GM12892 (cell line): ENCODE measurements around the gene ACAD9.
"Not testable (repeated sequence)": the region's sequence is repeated elsewhere in the genome, so short reads cannot be mapped to it uniquely, and the experiment has no call there.

Source experiments
- DNase-seq: peaks from one replicate; pipeline ENCODE4 v3.0.0; 2011; ENCODE audit not compliant: insufficient read length
- FAIRE-seq: peaks from 2 replicates; lab custom pipeline; 2011; peaks lifted over from hg19 to GRCh38; lab: Jason Lieb, UNC
- POLR2A ChIP-seq: IDR thresholded peaks from 2 replicates; pipeline ENCODE4 v1.6.1; 2011; ENCODE audit warnings: low read depth, low read length, control low read depth
- POLR2AphosphoS5 ChIP-seq: IDR thresholded peaks from 2 replicates; pipeline ENCODE4 v1.6.1; 2011; ENCODE audit warnings: low read depth, low read length, control low read depth
- TAF1 ChIP-seq: IDR thresholded peaks from 2 replicates; pipeline ENCODE4 v1.6.1; 2011; ENCODE audit warnings: low read depth, mild to moderate bottlenecking, control low read depth, low read length, borderline replicate concordance

ACAD9 gene

DNA sequence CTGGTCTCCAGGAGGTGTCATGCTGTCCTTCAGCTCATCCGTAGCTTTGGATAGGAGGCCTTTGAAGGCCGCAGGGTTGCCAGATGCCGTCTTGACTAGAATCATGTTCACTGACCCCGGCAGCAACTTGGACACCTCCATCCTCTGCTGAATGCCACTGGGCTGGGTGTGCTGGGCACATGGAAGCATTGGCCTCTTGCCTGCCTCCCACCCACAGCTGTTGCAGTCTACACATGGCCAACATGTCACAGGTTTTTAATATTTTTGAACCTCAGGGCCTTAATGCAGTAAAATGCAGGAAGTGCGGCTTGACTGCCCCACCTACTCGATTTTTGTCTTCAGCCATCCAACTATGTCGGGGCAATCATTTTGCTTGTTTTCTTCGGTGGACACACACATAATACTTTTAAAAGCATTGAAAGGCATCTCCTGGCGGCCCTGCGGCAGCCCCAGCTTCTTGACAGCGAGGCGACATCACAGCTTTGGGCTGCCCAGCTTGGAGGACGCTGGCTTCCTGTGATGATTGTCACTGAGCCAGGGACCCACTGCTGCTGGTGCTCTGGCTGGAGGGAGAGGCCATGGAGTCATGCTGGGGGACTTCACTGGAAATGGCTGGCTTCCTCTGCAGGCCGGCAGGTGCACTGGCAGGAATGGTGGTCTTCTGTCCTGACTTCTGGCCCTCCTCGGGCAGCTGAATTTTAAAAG, 31.6 kb upstream of the ACAD9 start:
- no peak for FAIRE-seq
- no peak for TF ChIP-seq POLR2AphosphoS5
- no peak for TF ChIP-seq POLR2A
- TF ChIP-seq TAF1, result no peak
- DNase-seq, result no peak

DNA sequence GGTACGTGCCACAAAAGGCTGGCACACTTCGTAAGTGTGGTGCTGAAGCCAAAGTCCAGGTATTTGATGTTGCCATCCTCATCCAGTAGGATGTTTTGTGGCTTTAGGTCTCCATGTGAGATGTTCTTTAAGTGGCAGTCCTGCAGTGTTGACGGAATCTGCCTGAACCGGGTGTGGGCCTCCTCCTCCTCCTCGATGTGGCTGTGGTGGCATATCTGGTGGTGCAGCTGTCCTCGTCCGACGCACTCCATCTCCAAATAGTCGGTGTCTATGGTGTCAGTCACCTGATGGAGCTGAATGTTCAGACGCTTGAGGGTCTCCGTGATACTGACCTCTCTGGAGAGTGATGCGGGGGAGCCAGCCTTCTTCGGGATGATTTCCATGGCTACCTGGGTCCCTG, 30.5 kb upstream of the ACAD9 start:
- FAIRE-seq (no peak), DNase-seq (no peak)
- no peak for TF ChIP-seq POLR2A
- no peak for TF ChIP-seq POLR2AphosphoS5
- no peak for TF ChIP-seq TAF1

DNA sequence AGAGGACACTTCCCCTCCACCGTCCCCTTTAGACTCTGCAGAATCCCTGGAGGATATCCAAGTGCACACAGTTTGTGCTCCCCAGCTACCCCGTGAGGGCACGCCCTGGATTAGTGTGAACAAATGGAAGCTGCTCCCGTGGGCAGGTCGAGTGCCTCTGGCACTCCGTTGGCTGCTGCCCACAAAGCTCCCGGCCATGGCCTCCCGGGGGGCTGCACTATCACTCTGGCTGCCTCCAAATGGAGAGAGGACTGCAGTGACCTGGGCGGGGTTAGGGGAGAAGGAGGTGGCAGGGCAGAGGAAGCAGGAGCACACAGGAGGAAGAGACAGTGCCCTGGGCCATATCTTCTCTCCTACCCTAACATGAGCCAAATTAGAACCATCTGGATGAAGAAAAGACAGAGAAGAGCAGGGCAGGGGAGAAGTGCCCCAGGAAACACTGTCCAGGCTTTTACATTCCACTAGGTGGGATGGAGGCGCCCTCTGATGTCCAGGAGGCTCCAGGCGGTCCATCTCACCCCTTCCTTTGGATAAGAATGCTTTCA, 29.4 kb upstream of the ACAD9 start:
- no peak for FAIRE-seq
- TF ChIP-seq TAF1 (no peak), POLR2AphosphoS5 (no peak), POLR2A (no peak)
- DNase-seq, result no peak

DNA sequence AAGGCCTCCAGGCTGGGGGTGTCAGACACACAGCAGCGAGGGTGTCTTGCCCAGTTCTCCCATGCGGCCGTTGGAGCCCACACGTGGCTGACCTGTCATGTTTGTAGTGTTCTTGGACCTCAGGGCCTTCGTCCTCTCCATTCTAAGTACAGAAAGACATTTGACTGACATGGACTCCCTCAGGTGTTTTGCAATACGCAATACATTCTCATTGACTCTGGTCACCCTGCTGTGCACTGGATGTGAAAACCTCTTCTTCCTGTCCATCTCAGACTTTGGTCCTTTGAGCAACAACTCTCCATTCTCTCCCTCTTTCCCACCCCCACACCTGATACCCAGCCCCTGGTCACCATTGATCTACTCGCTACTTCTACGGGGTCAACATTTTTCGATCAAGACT, 28.9 kb upstream of the ACAD9 start:
- TF ChIP-seq TAF1 (no peak), POLR2A (no peak), POLR2AphosphoS5 (no peak)
- FAIRE-seq, result no peak
- no peak for DNase-seq

DNA sequence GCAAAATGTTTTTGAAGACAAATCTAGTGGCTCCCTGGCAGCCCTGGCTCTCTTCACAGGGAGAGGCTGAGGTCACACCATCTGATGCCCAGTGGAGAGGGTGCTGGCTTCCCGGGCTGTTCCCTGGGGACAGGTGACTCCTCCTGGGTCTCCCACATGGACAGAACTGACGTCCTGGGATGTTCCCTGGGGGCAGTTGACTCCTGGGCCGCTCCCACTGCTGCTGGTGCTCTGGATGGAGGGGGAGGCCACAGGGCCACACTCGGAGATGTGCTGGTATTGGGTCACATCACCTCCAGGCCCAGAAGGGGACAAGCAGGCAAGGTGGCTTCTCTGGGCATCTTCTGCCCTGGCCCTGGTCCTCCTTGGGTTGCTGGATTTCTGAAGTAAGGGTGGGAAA, 27.8 kb upstream of the ACAD9 start:
- no peak for DNase-seq
- no peak for FAIRE-seq

DNA sequence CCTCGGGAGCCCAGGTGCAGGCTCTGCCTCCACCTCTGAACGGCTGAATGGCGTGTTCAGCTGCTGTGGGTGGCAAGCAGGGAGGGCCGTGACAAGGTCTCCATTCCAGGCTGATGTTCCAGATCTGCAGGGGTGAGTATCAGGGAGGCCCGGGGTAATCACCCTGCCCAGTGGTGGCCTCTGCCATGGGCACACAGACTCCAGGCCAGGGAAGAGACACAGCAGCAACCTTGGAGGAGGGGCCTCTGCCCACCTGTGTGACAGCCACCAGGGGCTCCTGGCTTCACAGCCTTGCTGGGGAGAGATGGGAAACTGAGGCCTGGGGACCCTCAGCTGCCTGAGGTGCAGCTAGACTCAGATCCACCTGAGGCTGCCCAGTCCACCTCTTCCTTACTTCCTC, 25.6 kb upstream of the ACAD9 start:
- TF ChIP-seq POLR2AphosphoS5 (no peak), POLR2A (no peak), TAF1 (no peak)
- FAIRE-seq, result no peak
- DNase-seq, result no peak

More for the DNA sequence above, 27.8 kb upstream of the ACAD9 start:
- TF ChIP-seq TAF1 (no peak), POLR2AphosphoS5 (no peak), POLR2A (no peak)

DNA sequence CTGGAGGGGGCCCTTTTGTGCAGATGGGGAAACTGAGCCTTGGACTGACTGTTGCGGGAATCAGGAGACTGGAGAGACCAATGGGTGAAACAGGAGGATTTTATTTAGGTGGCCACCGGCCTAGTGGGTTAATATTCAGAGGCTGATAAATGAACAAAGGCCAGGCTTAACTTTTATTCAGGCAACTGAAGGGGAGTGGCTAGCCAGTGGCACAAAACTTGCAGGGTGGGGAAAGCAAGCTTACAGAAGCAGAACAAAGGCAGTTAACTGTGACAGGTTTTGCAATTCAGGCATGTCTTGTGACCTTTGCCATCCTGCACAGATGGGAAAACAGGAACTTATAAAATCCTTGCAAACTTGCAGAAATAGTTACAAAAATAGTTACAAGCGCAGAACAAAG, 24.9 kb upstream of the ACAD9 start:
- FAIRE-seq, result no peak
- no peak for DNase-seq
- TF ChIP-seq POLR2A, result no peak
- no peak for TF ChIP-seq TAF1
- no peak for TF ChIP-seq POLR2AphosphoS5

DNA sequence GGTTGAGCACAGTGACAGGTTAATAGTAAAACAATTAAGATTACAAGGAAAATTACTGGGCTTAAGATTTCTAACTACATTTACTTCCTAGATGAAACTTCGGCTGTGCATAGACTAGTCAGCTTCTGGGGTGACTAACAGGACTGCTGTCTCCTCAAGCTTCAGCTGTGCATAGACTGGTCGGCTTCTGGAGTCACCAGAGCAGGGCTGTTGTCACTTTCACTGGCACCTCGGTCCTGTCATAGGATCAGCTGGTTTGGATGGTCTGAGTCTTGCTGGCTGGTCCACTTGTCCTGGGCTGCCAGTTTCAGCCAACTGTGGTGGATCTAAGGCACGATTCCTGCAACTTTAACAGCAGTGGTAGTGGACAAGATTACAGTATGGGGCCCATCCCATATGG, 23.9 kb upstream of the ACAD9 start:
- FAIRE-seq, result no peak
- DNase-seq, result no peak
- TF ChIP-seq TAF1, result no peak
- no peak for TF ChIP-seq POLR2AphosphoS5
- no peak for TF ChIP-seq POLR2A

DNA sequence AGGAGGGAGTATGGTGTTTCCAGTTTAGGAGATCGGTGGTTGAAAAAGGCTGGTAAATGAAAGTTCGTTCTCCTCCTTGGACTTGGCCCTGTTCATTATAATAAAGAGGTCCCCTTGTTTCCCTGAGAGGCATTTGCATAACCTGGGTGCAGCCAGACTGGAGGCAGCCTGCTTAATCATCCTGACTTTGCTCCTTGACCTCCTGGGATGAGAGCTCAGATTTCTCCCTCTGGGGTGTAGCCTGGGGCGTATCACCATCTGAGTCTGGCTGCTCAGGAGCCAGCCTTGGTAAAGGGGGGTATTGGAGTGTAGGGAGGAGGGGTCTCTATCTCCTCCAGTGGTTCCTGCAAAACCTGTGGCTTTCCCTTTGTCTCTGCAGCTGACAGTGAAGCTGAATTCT, 21.3 kb upstream of the ACAD9 start:
- TF ChIP-seq TAF1 (no peak), POLR2AphosphoS5 (no peak), POLR2A (no peak)
- FAIRE-seq (no peak), DNase-seq (no peak)

DNA sequence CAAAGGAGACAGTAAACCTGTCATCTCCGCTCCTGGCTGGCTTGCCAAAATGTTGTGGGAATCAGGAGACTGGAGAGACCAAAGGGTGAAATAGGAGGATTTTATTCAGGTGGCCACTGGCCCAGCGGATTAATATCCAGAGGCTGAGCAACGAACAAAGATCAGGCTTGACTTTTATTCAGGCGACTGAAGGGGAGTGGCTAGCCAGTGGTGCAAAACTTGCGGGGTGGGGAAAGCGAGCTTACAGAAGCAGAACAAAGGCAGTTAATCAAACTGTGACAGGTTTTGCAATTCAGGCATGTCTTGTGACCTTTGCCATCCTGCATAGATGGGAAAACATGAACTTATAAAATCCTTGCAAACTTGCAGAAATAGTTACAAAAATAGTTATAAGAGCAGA, 19.8 kb upstream of the ACAD9 start:
- no peak for DNase-seq
- no peak for FAIRE-seq
- TF ChIP-seq POLR2AphosphoS5 (no peak), TAF1 (no peak), POLR2A (no peak)

DNA sequence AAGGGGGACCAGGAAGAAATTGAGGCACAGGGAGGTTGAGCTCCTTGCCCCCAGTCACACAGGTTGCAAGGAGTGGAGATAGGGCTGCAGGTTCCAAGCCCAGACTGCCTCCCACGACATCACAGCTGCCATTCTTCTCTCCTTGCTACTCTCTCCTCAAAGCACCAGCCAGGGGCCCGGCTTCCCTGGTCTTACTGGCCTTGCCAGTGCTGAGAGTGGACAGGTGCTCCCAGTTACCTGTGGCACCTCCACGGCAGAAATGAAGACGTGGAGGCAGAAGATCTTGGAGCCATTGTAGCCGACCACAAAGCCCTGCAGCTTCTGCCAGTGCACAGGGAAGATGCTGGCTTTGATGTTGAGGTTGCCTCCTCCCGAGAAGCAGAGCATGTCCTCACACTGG, 17.9 kb upstream of the ACAD9 start:
- DNase-seq, result no peak
- FAIRE-seq, result no peak
- TF ChIP-seq TAF1 (no peak), POLR2A (no peak), POLR2AphosphoS5 (no peak)

DNA sequence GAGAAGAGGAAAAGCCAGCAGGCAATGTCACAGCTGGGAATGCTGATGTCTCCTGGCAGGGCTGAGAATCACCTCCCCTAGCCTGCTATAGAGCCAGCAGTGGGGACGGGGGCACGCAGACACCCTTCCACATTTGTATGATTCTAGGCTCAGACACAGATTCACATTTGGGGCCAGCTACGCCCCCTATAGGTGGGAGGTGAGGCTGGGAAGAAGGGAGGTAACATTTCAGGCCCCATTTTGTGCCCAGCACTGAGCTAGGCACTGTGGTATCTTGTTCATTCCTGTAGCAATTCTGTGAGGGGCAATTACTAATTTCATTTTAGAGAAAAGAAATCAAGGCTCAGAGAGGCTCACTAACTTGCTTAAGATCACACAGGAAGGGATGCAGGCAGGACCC, 15.9 kb upstream of the ACAD9 start:
- TF ChIP-seq POLR2AphosphoS5 (no peak), POLR2A (no peak), TAF1 (no peak)
- DNase-seq (no peak), FAIRE-seq (no peak)

DNA sequence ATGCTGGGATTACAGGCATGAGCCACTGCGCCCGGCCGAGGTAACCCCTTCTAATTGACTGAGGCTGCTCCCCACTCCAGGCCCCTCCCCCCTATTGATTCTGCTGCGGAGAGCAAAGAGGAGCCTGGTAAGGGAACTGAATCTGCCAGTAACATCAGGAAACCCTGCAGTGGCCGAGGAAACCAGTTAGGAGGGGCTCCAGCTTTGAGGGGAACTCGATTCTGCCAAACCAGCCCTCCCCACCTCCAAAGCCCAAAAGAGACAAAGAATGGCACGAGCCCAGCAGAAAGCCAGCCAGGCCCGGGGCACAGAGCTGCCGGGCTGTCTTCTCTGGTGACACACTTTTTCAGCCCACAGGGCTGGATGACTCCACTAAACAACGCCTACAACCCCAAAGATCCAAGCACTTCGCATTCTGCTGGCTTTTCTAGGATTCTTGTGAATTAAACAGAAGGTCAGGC, 15.0 kb upstream of the ACAD9 start:
- TF ChIP-seq TAF1 (no peak), POLR2AphosphoS5 (no peak), POLR2A (no peak)
- FAIRE-seq (no peak), DNase-seq (no peak)

DNA sequence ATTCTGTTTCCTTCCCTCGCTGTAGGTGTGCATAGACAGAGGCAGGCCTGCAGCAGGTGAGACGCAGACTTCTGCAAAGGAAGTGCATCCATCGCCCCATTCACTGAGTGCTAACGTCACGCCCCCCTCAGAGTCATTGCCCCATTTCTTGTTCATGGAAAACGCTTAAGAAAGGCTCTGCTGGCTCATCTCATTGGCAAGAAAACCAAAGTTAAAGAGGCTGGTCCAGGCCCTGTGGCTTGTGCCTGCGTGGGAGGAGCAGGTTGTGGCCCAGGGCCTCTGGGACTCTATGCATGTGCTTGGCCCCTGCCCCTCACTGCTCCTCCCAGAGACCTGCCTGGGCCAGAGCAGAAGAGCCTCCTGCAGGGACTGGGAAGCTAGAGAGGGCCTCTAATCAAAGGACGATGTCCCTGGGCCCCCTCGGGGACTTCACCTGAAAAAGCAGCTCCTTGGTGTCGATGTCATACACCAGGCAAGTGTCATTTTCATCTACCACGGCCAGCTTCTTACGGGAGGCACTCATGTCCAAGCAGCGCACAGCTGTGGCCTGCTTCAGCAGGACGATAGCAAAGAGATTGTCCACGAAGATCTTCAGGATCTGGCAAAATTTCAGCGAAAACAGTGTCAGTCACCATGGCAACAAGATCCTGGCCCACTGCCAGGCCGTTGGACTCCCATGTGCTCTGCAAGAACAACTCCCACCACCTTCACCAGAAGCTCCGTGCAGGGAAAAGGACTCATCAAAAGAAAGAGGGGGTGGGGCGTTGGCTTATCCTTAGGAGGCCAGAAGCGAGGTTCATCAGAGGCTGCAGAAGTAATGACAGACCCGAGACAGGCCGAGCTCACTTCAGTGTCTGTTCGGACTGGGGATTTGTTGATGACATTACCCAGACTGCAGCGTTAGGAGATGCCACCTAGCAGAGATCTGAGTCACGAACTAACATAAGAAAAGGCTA, 14.3 kb upstream of the ACAD9 start:
- peak; percentile 33 for FAIRE-seq
- DNase-seq, result not testable (repeated sequence)
